Ishikawa (cell line): ENCODE results near the gene DIPK2B.

Experiments used
- CEBPB ChIP-seq: IDR thresholded peaks from 2 replicates; pipeline ENCODE4 v1.6.1; 2012
- CREB1 ChIP-seq: IDR thresholded peaks from 2 replicates; pipeline ENCODE4 v1.6.1; 2012; ENCODE audit warnings: low read depth
- EGR1 ChIP-seq: IDR thresholded peaks from 2 replicates; pipeline ENCODE4 v1.6.1; 2012
- EP300 ChIP-seq: IDR thresholded peaks from 2 replicates; pipeline ENCODE4 v1.6.1; 2012; ENCODE audit warnings: borderline replicate concordance
- FOXM1 ChIP-seq: IDR thresholded peaks from 2 replicates; pipeline ENCODE4 v1.6.1; 2012; ENCODE audit warnings: low read depth, borderline replicate concordance
- MAX ChIP-seq: IDR thresholded peaks from 2 replicates; pipeline ENCODE4 v1.6.1; 2012
- NFIC ChIP-seq: IDR thresholded peaks from 2 replicates; pipeline ENCODE4 v1.6.1; 2012
- RAD21 ChIP-seq: IDR thresholded peaks from 2 replicates; pipeline ENCODE4 v1.6.1; 2012; ENCODE audit warnings: low read depth
- REST ChIP-seq: IDR thresholded peaks from 2 replicates; pipeline ENCODE4 v1.6.1; 2012; ENCODE audit warnings: low read depth, mild to moderate bottlenecking
- TAF1 ChIP-seq: IDR thresholded peaks from 2 replicates; pipeline ENCODE4 v1.6.1; 2012; ENCODE audit warnings: low read depth, mild to moderate bottlenecking
- TCF12 ChIP-seq: IDR thresholded peaks from 2 replicates; pipeline ENCODE4 v1.6.1; 2012; ENCODE audit warnings: low read depth
- TEAD4 ChIP-seq: IDR thresholded peaks from 2 replicates; pipeline ENCODE4 v1.6.1; 2012
- USF1 ChIP-seq: IDR thresholded peaks from 2 replicates; pipeline ENCODE4 v1.6.1; 2012
- YY1 ChIP-seq: IDR thresholded peaks from 2 replicates; pipeline ENCODE4 v1.6.1; 2012; ENCODE audit warnings: low read depth
- ZBTB7A ChIP-seq: IDR thresholded peaks from 2 replicates; pipeline ENCODE4 v1.6.1; 2012; ENCODE audit warnings: low read depth

The DIPK2B gene

GRCh38 chrX:45166781-45167180 lies 33.9 kb downstream of the DIPK2B start:
- TF ChIP-seq NFIC (no peak), TEAD4 (no peak), RAD21 (no peak), TCF12 (no peak), EGR1 (no peak), CREB1 (no peak), TAF1 (no peak), EP300 (no peak), FOXM1 (no peak), REST (no peak), ZBTB7A (no peak), CEBPB (no peak), YY1 (no peak), MAX (no peak), USF1 (no peak)

- TF ChIP-seq USF1 (no peak), YY1 (no peak), MAX (no peak)
Measured at GRCh38 chrX:45165726-45166125, 35.0 kb downstream of the DIPK2B start.

GRCh38 chrX:45164995-45165394 lies 35.7 kb downstream of the DIPK2B start:
- no peak for TF ChIP-seq TEAD4
- no peak for TF ChIP-seq REST

- TF ChIP-seq ZBTB7A (no peak), YY1 (no peak)
Measured at GRCh38 chrX:45164021-45164621, 36.6 kb downstream of the DIPK2B start.

GRCh38 chrX:45157647-45158046 lies 43.0 kb downstream of the DIPK2B start:
- no peak for TF ChIP-seq TAF1
- no peak for TF ChIP-seq REST
- TF ChIP-seq RAD21 = no peak

GRCh38 chrX:45154462-45154861 lies 46.2 kb downstream of the DIPK2B start:
- TF ChIP-seq REST (no peak), EGR1 (no peak), ZBTB7A (no peak), MAX (no peak), EP300 (no peak), FOXM1 (no peak), RAD21 (no peak), YY1 (no peak), TEAD4 (no peak), USF1 (no peak), CEBPB (no peak), TAF1 (no peak), CREB1 (no peak), TCF12 (no peak), NFIC (no peak)
